Right kidney (tissue), 9 donors: ENCODE results near the gene CLTRN.
"Not testable (repeated sequence)": the region's sequence is repeated elsewhere in the genome, so short reads cannot be mapped to it uniquely, and the experiment has no call there.

ENCODE experiments used
- DNase-seq: peaks from one replicate; pipeline ENCODE4 v3.0.0-alpha.2; 2016
- long read RNA-seq, 8 donors: transcript quantifications; one replicate each; lab custom pipeline, GENCODE V29; 2026

CLTRN gene, protein sequence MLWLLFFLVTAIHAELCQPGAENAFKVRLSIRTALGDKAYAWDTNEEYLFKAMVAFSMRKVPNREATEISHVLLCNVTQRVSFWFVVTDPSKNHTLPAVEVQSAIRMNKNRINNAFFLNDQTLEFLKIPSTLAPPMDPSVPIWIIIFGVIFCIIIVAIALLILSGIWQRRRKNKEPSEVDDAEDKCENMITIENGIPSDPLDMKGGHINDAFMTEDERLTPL
- long read RNA-seq, donor 1, transcript CLTRN-201 (6 exons, 1,578 nt), result major isoform, 23 of 31 reads
- long read RNA-seq, donor 1, partial matches to known transcripts, result 8 of 31 reads
- long read RNA-seq, donor 1, other reads (novel, unspliced or antisense), result 0 of 31 reads
- long read RNA-seq, donor 2, transcript CLTRN-201 (6 exons, 1,578 nt), result major isoform, 13 of 19 reads
- long read RNA-seq, donor 2, partial matches to known transcripts, result 6 of 19 reads
- long read RNA-seq, donor 2, other reads (novel, unspliced or antisense), result 0 of 19 reads
- long read RNA-seq, donor 3, transcript CLTRN-201 (6 exons, 1,578 nt), result major isoform, 11 of 17 reads
- long read RNA-seq, donor 3, partial matches to known transcripts, result 6 of 17 reads
- long read RNA-seq, donor 3, other reads (novel, unspliced or antisense), result 0 of 17 reads
- long read RNA-seq, donor 4, transcript CLTRN-201 (6 exons, 1,578 nt), result major isoform, 8 of 14 reads
- long read RNA-seq, donor 4, partial matches to known transcripts, result 6 of 14 reads
- long read RNA-seq, donor 4, other reads (novel, unspliced or antisense), result 0 of 14 reads
- long read RNA-seq, donor 5, transcript CLTRN-201 (6 exons, 1,578 nt), result major isoform, 14 of 14 reads
- long read RNA-seq, donor 5, partial matches to known transcripts, result 0 of 14 reads
- long read RNA-seq, donor 5, other reads (novel, unspliced or antisense), result 0 of 14 reads
- long read RNA-seq, donor 6, transcript CLTRN-201 (6 exons, 1,578 nt), result major isoform, 7 of 7 reads
- long read RNA-seq, donor 6, partial matches to known transcripts, result 0 of 7 reads
- long read RNA-seq, donor 6, other reads (novel, unspliced or antisense), result 0 of 7 reads
- long read RNA-seq, donor 7, transcript CLTRN-201 (6 exons, 1,578 nt), result major isoform, 11 of 12 reads
- long read RNA-seq, donor 7, partial matches to known transcripts, result 0 of 12 reads
- long read RNA-seq, donor 7, other reads (novel, unspliced or antisense), result 0 of 12 reads
- long read RNA-seq, donor 8, transcript CLTRN-201 (6 exons, 1,578 nt), result major isoform, 19 of 19 reads
- long read RNA-seq, donor 8, partial matches to known transcripts, result 0 of 19 reads
- long read RNA-seq, donor 8, other reads (novel, unspliced or antisense), result 0 of 19 reads

DNA sequence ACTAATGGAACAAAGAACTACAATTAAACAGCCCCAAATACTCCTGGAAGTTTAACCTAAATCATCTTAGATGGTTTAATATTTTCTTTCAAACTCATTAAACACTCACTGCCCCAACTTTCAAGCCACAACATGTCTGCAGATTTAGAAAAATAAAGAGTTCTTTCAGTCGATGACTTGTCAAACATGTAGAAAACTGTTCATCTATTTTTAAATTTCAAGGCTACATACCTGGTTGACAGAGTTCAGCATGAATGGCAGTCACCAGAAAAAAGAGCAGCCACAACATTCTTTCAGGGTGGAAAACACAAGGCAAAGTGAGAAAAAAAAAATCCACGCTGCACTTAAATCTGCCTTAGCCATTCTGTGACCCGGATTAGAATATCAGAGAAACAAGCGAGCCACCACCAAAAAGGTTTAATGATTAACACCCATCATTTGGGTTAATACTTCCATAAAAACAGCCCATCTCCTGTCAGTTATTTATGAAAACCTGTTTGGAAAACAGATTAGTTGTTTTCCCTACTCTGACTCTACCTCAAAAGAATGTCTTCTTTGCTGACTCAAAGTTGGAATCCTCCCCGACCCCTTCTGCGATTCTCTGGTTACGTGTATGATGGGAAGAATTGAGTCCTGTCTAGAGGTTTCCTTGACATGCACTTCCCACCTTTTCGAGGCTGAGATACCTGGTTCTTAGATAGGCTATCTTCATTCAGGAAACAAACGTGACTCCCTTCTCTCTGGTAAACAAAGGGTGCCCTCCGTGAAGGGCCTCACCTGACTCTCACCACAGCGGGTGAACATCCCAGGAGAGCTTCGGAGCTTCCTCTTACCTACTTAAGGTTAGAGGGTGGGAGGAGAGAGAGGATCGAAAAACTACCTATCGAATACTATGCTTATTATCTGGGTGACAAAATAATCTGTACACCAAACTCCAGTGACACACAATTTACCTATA is at the start of gene CLTRN:
TSS of gene CLTRN (minus strand) at position 319 of the 958 bp plus-strand sequence. CDS start at position 289, 30 bp downstream.
- no peak for DNase-seq

- not testable (repeated sequence) for DNase-seq
These were observed 39.7 kb upstream of the CLTRN start for GRCh38 chrX:15704273-15704672.

GRCh38 chrX:15703809-15704208 is 39.2 kb upstream of the CLTRN start:
- DNase-seq, result not testable (repeated sequence)

- no peak for DNase-seq
These were observed 38.1 kb upstream of the CLTRN start for GRCh38 chrX:15702488-15703371.

GRCh38 chrX:15696516-15696915 is 31.9 kb upstream of the CLTRN start:
- no peak for DNase-seq

DNA sequence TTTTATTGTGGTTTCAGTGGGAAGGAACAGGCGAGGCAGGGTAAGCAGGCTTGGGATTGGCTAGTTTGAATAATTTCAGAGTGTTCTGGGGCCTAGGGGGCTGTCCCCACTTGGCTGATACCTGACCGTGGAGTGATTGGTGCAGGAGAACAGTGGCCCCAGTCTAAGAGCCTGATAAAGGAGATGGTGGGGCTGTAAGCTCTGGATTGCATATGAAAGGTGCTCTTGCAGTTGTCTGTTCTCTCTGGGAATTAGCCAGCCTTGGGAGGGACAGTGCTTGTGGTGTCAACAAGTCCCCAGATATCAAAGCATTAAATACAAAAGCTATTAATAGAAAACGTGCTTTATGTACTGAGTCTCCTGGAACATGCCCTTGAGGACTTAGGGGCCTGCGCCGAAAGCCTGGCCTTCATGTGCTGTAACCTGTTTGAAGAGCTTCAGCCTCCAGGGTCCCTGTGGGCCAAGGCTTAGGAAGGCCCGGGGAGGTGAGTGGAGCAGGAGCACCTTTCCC is 30.4 kb upstream of the CLTRN start:
- no peak for DNase-seq

DNA sequence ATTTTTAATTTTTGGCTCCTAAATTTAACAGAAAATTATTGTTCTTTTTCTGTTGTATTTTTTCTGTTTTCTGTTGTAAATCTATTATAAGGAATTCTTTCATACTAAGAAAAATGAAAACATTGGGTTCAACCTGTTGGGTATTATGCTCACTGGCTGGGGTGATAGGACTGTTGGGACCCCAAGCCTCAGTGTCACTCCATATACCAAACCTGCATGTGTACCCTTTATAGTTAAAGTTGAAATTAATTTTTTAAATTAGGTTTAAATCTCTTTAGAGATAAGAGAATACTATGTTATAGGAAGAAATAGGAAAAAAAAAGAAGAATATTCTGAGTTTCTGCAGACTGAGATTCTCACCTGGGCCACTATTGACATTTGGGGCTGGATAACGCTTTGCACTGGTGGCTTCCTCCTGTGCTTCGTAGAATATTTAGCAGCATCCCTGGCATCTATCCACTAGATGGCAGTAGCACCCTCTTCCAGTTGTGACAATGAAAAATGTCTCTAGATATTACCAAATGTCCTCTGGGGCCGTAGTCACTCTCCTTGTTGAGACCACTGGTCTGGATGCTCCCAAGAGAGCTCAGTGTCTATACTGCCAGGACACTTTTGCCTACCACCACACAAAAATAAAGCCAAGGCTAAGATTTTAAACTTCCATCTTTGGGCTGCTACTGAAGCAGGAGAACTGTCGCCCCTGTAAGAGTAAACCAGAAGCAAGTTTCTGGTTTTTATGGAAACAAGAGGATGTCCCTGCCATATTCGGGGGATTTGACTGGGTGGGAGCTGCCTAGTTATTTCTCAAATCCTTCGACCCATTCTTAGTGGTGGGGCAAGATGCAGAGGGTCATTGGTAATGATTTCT is 22.4 kb upstream of the CLTRN start:
- DNase-seq, result no peak

DNA sequence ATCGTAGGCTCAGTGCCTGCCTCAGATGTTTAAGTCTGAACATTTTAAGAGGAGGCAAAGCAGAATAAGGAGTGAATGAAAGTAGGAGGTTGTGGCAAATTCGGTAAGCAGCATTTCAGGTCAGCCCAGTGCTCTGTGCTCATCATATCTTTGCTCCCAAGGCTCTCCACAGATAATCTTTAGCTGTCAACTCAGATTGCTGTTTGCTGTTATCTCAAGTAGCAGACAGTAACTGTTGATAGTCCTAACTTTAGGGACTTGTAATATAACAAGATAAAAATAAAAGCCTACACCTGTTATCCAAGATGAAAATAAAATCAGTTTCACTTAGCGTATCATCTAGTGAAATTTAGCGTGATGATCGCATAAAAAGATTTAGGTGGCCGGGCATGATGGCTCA is 18.6 kb upstream of the CLTRN start:
- DNase-seq, result no peak

- no peak for DNase-seq
These were observed 16.8 kb upstream of the CLTRN start for GRCh38 chrX:15681433-15681832.

DNA sequence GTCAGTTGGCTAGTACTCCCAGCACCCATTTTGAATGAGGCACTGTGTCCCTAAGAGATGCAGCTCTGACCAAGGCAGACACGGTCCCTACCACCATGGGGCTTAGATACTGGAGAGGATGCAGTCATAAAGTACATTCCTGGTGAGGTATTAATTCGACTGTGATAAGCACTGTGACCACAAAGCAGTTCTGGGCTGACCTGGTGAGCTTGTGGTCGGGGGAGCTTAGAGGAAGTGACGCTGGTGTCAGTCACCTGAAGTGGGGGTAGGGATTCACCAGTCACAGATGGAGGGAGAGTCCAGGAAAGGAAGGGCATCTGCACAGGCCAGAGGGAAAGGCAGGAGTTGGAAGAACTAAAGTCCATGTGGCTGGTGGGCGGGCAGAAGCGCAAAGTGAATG is 15.8 kb upstream of the CLTRN start:
- DNase-seq, result no peak

- no peak for DNase-seq
These were observed 14.6 kb upstream of the CLTRN start for GRCh38 chrX:15679246-15679645.

DNA sequence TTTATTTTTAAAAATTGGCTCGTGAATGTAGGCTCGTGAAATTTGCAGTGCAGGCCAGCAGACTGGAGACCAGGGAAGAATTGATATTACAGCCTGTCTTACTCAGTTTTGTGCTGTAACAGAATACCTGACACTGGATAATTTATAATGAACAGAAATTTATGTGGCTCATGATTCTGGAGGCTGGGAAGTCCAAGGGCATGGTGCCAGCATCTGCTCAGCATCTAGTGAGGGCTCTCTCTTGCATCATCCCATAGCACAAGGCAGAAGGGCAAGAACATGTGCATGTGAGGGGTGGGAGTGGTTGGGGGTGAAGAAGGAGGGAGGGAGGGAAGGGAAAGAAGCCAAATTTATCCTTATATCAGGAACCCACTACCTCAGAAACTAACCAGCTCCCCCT is 13.7 kb upstream of the CLTRN start:
- DNase-seq, result no peak

- DNase-seq, result no peak
These were observed 12.3 kb upstream of the CLTRN start for GRCh38 chrX:15676886-15677285.

GRCh38 chrX:15675490-15675921 is 10.9 kb upstream of the CLTRN start:
- peak; percentile 93 for DNase-seq

GRCh38 chrX:15674841-15675489 is 10.4 kb upstream of the CLTRN start:
- DNase-seq, result peak; percentile 96

DNA sequence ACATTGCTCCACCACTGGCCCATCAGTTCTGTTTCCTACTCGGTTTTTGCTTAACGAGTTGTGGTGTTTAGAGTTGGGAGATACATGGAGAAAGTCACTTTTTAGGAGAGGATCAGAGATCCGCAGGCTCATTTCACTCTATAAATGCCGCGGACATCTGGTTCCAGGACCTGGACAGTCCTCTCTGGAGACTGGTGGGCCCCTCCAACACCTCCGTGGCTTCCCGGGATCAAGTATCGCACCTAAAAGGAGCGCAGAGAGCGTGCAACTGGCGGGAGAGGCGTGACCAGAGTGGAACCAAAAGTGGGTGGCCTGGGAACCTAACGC is 9.9 kb upstream of the CLTRN start:
- no peak for DNase-seq

DNA sequence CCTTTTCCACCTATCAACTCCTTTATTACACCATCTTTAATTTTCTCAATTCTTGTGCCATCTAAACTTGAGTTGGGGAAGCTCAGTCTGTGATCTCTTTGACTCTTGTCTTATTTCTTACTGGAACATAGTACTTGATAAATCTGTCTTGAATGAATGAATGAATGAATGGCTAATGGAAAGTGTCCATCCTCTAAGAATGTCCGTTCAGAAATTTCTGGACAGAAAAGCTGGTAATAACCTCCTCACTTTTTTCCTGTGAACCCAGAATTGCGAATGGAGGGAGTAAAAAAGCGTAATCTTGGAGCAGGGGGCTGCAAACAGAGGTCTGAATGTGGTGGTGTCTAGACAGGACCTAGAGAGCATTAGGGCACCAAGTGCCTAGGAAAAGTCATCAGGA is 9.4 kb upstream of the CLTRN start:
- no peak for DNase-seq

- DNase-seq, result no peak
These were observed 8.3 kb upstream of the CLTRN start for GRCh38 chrX:15672881-15673280.
